ENCODE measurements around the gene BRI3. TPM values are rescaled to one million over a fixed set of nuclear protein-coding genes. Genes with fewer than 3 reads are reported as not detected.

BRI3 gene
- total and polyA plus RNA-seq, 2 experiments from 2014 or later = 73.3 to 195 TPM

DNA sequence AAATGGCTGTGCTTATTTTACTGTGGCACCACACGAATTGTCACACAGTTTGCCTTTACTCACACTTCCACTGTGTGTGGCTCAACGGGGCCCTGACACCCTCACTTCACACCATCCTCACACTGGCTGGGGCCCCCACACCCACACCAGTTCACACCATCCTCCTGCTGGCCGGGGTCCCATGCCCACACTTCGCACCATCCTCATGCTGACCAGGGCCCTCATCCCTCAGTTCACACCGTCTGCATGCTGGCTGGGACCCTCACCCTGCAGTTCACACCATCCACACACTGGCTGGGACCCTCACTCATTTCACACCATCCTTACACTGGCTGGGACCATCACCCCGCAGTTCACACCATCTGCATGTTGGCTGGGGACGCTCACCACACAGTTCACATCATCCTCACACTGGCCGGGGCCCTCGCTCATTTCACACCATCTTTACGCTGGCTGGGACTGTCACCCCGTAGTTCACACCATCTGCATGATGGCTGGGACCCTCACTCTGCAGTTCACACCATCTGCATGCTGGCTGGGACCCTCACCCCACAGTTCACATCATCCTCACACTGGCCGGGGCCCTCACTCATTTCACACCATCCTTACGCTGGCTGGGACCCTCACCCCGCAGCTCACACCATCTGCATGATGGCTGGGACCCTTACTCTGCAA, 36.0 kb downstream of the BRI3 start:
- Histone ChIP-seq H3K4me1 (ENCODE audit: insufficient read depth) (no peaks in the 10 kb centered on the region), H3K9ac (no peak overlapping the region), H3K27ac (no peak overlapping the region), H4K20me1 (ENCODE audit: insufficient read depth) (no peaks in the 10 kb centered on the region), H3K4me3 (no peak overlapping the region), H3K27me3 (replicated peaks; ENCODE audit: insufficient read depth) (no peaks in the 10 kb centered on the region), H3K4me2 (ENCODE audit: unreplicated experiment) (no peak overlapping the region), H3K9me2 (ENCODE audit: insufficient read depth) (no peaks in the 10 kb centered on the region), H3K79me2 (ENCODE audit: insufficient read depth) (no peaks in the 10 kb centered on the region), H3F3A (ENCODE audit: insufficient read depth) (no peaks in the 10 kb centered on the region), H3K9me3 (ENCODE audit: low read depth) (no peaks in the 10 kb centered on the region), H2AFZ (no peak overlapping the region), H3K36me3 (ENCODE audit: low read depth) (no peaks in the 10 kb centered on the region)
- in situ Hi-C loops (cut with MboI) = loop anchor here (25.0 kb wide), 1 partner anchor 520 kb away; no protein-coding TSS in a partner anchor
- TF ChIP-seq EZH2phosphoT487 (IDR thresholded peaks at IDR 0.05; ENCODE audit: insufficient read depth, low read depth) = no peak
- no peak for TF ChIP-seq EZH2 (IDR thresholded peaks at IDR 0.05; ENCODE audit: insufficient read depth, poor library complexity, severe bottlenecking)
- DNase-seq = no peak
- WGBS, 2 experiments (ENCODE audit: low coverage in 1 of 2, low lambda C conversion rate in 2 of 2, missing lambda C conversion rate in 2 of 2) = 82 to 87% methylated on average over 12 to 14 of the region's 14 CpGs

- TF ChIP-seq EZH2 (IDR thresholded peaks at IDR 0.05; ENCODE audit: insufficient read depth, poor library complexity, severe bottlenecking) (no peak), EZH2phosphoT487 (IDR thresholded peaks at IDR 0.05; ENCODE audit: insufficient read depth, low read depth) (no peak)
- no peaks in the 10 kb centered on the region for H3K79me2 ChIP-seq (ENCODE audit: insufficient read depth)
Observed at GRCh38 chr7:98319176-98319575, 37.7 kb downstream of the BRI3 start.

GRCh38 chr7:98321301-98321700, 39.8 kb downstream of the BRI3 start:
- H3K4me3 ChIP-seq = no peak overlapping the region
- in situ Hi-C loops (cut with MboI) = loop anchor here (25.0 kb wide), 1 partner anchor 516 kb away; no protein-coding TSS in a partner anchor
- H3K9ac ChIP-seq = no peak overlapping the region
- no peak for DNase-seq
- no peak overlapping the region for H3K27ac ChIP-seq
- WGBS, 2 experiments (ENCODE audit: low coverage in 1 of 2, low lambda C conversion rate in 2 of 2, missing lambda C conversion rate in 2 of 2) = 67 to 73% methylated on average over 10 of the region's 10 CpGs
- no peaks in the 10 kb centered on the region for H3K36me3 ChIP-seq (ENCODE audit: low read depth)
- no peaks in the 10 kb centered on the region for H3K27me3 ChIP-seq (replicated peaks; ENCODE audit: insufficient read depth)
- no peaks in the 10 kb centered on the region for H3K4me1 ChIP-seq (ENCODE audit: insufficient read depth)
- no peak for TF ChIP-seq EZH2phosphoT487 (IDR thresholded peaks at IDR 0.05; ENCODE audit: insufficient read depth, low read depth)
- no peak for TF ChIP-seq EZH2 (IDR thresholded peaks at IDR 0.05; ENCODE audit: insufficient read depth, poor library complexity, severe bottlenecking)
- no peaks in the 10 kb centered on the region for H3K9me3 ChIP-seq (ENCODE audit: low read depth)
- no peak overlapping the region for H2AFZ ChIP-seq
- no peaks in the 10 kb centered on the region for H3F3A ChIP-seq (ENCODE audit: insufficient read depth)
- no peak overlapping the region for H3K4me2 ChIP-seq (ENCODE audit: unreplicated experiment)
- no peaks in the 10 kb centered on the region for H3K79me2 ChIP-seq (ENCODE audit: insufficient read depth)
- no peaks in the 10 kb centered on the region for H4K20me1 ChIP-seq (ENCODE audit: insufficient read depth)
- no peaks in the 10 kb centered on the region for H3K9me2 ChIP-seq (ENCODE audit: insufficient read depth)

More at GRCh38 chr7:98319176-98319575, 37.7 kb downstream of the BRI3 start:
- Histone ChIP-seq H3K9ac (no peak overlapping the region), H3K9me2 (ENCODE audit: insufficient read depth) (no peaks in the 10 kb centered on the region), H3F3A (ENCODE audit: insufficient read depth) (no peaks in the 10 kb centered on the region), H3K36me3 (ENCODE audit: low read depth) (no peaks in the 10 kb centered on the region), H3K9me3 (ENCODE audit: low read depth) (no peaks in the 10 kb centered on the region), H3K4me2 (ENCODE audit: unreplicated experiment) (no peak overlapping the region), H3K4me3 (no peak overlapping the region), H3K4me1 (ENCODE audit: insufficient read depth) (no peaks in the 10 kb centered on the region), H2AFZ (no peak overlapping the region), H3K27ac (no peak overlapping the region), H3K27me3 (replicated peaks; ENCODE audit: insufficient read depth) (no peaks in the 10 kb centered on the region), H4K20me1 (ENCODE audit: insufficient read depth) (no peaks in the 10 kb centered on the region)
- in situ Hi-C loops (cut with MboI) = loop anchor here (25.0 kb wide), 1 partner anchor 518 kb away; no protein-coding TSS in a partner anchor
- no peak for DNase-seq
- WGBS, 2 experiments (ENCODE audit: low coverage in 1 of 2, low lambda C conversion rate in 2 of 2, missing lambda C conversion rate in 2 of 2) = 63% methylated on average over 9 of the region's 9 CpGs

DNA sequence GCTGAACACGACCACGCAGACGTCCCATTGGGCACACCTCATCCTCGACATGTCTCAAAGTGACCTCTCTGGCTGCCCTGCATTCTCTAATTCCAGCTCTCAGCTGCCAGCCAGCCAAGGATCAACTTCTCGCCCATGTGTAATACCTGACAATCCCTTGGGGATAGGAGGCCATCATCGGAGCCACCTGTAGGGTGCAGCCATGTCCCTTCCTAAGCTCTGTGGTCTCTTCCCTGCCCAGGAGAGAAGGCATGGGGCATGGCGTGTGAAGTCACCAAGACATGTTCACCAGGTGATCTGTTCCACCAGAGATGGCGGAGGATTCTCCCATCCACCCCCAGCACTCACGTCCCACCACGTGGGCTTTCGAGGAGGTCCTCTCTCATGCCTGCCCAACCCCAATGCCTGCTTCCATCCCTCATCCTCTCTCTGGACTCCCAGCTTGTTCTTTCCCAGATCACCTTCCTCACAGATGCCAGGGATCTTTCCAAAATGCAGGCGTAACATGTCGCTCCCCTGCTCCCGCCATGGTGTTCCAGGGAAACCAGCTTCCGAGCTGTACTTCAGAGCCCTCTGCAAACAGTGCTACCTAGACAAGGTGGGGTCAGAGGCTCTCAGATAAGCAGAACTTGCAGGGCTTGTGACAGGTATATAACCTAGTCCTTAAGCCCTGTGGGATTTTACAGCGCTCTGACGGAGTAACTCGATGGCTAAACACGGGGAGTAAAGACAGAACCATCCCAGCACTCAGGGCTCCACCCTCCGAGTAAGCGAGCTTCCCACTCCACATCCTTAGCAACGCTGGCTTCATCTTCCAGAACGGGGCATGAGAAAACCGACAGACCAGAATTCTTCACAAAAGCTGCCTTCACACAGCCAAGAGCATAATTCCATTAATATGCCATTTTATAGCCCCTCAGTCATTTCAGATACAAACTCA, 41.1 kb downstream of the BRI3 start:
- DNase-seq = peak; percentile 13
- no peak for TF ChIP-seq EZH2 (IDR thresholded peaks at IDR 0.05; ENCODE audit: insufficient read depth, poor library complexity, severe bottlenecking)
- no peak for TF ChIP-seq EZH2phosphoT487 (IDR thresholded peaks at IDR 0.05; ENCODE audit: insufficient read depth, low read depth)
- Histone ChIP-seq H3K4me3 (no peak overlapping the region), H3K4me2 (ENCODE audit: unreplicated experiment) (no peak overlapping the region), H4K20me1 (ENCODE audit: insufficient read depth) (no peaks in the 10 kb centered on the region), H3K36me3 (ENCODE audit: low read depth) (no peaks in the 10 kb centered on the region), H3K27ac (no peak overlapping the region), H3K9me2 (ENCODE audit: insufficient read depth) (no peaks in the 10 kb centered on the region), H2AFZ (no peak overlapping the region), H3K79me2 (ENCODE audit: insufficient read depth) (no peaks in the 10 kb centered on the region), H3K9me3 (ENCODE audit: low read depth) (no peaks in the 10 kb centered on the region), H3K4me1 (ENCODE audit: insufficient read depth) (no peaks in the 10 kb centered on the region), H3K9ac (no peak overlapping the region), H3K27me3 (replicated peaks; ENCODE audit: insufficient read depth) (no peaks in the 10 kb centered on the region), H3F3A (ENCODE audit: insufficient read depth) (no peaks in the 10 kb centered on the region)
- WGBS, 2 experiments (ENCODE audit: low coverage in 1 of 2, low lambda C conversion rate in 2 of 2, missing lambda C conversion rate in 2 of 2) = 63 to 67% methylated on average over 22 to 24 of the region's 24 CpGs
- in situ Hi-C loops (cut with MboI) = loop anchor here (25.0 kb wide), 1 partner anchor 515 kb away; no protein-coding TSS in a partner anchor
